GM21786 (cell line): ENCODE measurements around the gene ATP5PB.
A peak's percentile ranks its signal among the peaks of the same experiment; 100 is the strongest.

Experiments
- ATAC-seq: cut with Tn5 transposase; IDR thresholded peaks from one replicate; pipeline ENCODE4 v1.9.1; 2021; ENCODE audit not compliant: unreplicated experiment

ATP5PB gene

DNA sequence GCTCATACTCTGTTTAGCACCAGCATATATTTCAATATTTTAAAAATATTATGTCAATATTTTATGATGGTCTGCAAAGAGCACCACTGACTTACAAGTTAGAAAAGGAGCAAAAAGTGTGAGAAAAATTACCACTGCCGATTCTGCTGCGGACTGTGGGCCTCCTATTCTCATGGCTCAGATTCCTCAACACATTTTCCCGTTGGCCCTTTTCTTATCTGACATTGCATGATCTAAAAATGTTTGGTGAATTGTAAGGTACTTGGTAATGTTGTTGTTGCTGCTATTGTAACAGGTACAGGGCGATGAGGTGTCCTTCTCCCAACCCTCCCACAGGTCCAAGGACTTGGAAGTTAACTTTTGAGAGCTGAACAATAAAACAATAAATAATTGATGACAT, 25.3 kb downstream of the ATP5PB start:
- no peak for ATAC-seq

DNA sequence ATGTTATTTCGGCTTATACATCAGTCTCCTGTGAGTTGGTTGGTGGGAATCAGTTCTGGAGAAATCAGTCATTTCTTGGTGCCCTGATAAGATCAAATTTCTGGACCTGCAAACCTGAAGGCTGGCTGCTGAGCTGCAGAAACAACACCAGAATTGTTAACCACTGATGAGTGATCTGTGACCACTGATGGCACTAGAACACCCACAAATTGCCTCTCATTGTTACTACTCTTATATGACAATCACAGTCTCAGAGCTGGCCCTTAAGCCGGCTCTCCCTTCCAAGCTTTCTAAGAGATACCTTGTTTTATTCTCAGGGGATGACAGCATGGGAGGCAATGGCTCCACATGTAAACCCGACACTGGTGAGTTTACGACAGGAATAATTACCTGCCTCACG, 26.4 kb downstream of the ATP5PB start:
- no peak for ATAC-seq

DNA sequence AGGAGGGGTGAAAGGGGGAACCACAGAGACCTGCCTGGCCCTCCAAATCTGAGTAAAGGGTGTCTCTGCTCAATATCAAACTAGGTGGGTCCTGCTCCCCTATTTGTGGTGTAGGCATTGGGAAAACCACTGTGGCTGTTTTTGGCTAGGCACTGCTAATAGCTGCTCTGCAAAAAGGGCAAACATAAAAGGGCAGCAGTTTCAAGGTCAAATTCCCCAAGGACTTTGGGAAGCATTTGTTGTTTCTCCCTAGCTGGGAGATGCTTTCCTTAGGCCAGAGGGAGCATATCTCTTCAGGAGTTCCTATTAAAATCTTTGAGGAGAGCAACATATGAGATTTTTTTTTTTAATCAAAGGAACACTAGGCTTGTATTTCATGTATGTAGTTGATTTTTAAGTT, 26.9 kb downstream of the ATP5PB start:
- no peak for ATAC-seq

- peak; percentile 71 for ATAC-seq
Measured at GRCh38 chr1:111476761-111477309, 27.6 kb downstream of the ATP5PB start.

DNA sequence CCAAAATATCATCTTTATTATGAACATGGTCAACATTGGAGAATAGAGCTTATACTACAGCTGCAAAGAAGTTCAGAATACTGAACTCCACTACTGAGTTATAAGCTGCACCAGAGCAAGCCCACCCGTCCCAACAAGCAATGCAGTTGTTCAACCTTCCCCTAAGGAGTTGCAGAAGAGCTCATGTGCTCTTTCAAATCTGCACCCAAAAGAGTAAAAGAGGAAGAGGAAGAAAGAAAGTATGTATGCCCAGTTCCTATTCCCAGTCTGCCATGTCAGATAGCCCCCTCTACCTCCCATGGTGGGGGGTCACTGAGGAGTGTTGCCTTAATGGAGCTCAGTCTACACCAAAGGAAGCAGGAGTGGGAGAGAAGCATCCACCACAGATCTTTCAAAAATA, 31.4 kb downstream of the ATP5PB start:
- no peak for ATAC-seq

DNA sequence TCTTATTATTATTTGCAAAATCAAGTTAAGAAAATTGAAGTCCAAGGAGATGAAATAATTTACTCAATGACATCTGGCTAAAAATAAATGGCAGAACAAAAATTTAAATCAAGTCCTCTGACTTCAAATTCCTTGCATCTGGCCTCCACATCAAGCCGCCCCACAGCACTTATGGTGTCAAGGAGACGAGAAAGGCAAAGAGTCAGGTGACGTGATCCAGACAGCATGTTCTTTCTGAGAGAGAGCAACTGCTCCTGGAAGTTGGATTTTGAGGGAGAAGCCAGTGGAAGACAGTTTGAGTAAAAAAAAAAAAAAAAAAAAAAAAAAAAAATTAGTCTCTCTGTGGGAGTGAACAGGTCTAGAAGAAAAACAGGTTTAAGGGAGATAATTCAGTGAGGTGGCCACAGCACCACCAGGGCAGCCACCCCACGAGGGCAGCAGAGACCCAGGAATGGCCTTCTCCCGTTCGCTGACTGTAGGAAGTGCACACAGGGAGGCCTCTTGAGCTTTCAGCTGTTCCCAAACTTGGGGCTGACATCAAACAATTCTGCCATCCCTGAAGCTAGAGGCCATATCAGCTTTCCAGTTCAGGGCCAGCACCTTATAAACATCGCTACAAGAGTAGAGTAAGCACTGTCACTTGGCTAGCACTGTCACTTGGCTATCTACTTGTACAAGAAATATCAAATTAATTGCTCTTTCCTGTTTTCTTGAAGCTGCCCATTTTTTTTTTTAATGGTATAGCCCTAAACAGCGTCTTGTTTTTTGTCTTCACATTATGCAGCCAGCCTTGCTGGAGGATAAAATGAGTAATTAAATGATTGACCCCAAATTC, 32.3 kb downstream of the ATP5PB start:
- ATAC-seq: peak; percentile 61

DNA sequence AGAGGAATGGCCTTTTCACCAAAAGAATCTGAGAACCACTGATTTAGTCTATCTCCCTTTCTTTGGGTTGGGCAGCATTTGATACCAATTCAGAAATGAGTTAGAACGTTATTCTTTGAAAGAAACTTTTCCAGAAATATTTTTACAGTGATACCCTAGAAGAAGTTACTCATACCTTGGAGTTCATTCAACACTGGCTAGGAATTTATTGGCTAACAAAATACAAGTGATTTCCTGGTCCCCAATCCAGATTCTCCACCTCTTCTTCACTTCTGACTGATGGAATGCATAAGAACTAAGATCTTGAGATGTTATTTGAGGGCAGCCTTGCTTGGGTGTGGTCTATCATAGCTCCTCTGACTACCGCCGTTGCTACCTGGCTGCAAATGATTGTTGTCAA, 33.9 kb downstream of the ATP5PB start:
- ATAC-seq: no peak

- ATAC-seq: no peak
Measured at GRCh38 chr1:111483876-111484275, 34.6 kb downstream of the ATP5PB start.

DNA sequence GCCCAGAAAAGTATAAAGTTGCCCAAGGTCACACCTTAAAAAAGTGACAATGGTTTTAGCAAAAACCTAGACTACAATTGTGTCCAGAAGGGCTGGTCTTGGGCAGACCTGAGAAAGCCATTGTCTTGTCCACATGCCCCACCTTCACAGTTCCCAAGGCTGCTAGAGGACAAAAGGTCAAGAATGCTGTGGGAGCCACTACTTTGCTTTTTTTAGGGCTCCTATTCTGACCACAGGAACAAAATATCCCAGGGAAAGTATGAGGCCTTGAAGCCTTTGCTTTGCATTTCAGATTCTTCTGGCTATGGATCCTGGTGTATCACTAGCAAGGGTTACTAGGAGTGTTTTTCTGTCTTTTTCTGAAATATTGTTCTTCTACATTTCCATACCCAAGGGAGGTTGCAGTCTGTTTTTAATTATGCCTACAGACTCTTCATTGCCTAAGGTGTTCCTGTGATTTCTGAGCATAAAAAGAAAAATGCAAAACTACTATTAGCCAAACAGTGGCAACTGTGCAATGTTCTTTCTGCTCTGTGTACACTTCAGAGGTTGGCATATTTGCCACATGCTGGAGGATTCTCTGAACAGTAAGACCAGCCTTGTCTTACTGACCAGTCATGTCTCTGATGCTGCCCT, 35.2 kb downstream of the ATP5PB start:
- ATAC-seq: no peak

- ATAC-seq: no peak
Measured at GRCh38 chr1:111486431-111486830, 37.2 kb downstream of the ATP5PB start.

- no peak for ATAC-seq
Measured at GRCh38 chr1:111487133-111487532, 37.9 kb downstream of the ATP5PB start.

DNA sequence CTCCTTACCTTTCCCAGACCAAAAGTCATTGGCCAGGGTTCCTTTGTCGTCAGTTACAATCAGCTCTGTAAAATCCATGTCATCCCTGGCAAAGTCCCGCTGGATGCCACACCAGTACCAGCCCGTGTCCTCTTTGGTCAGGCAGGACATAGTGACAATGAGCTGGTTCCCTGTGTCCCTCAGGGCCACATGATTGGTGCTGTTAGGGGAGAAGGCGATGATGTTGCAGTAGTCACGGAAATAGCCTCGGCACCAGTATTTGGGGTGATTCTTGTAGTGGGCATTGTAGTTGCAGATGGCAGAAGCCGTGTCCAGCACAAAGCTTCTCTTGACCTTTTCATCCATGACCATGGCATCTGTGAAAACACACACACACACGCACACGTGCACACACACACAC, 39.4 kb downstream of the ATP5PB start:
- no peak for ATAC-seq

GRCh38 chr1:111489604-111490003, 40.3 kb downstream of the ATP5PB start:
- no peak for ATAC-seq

DNA sequence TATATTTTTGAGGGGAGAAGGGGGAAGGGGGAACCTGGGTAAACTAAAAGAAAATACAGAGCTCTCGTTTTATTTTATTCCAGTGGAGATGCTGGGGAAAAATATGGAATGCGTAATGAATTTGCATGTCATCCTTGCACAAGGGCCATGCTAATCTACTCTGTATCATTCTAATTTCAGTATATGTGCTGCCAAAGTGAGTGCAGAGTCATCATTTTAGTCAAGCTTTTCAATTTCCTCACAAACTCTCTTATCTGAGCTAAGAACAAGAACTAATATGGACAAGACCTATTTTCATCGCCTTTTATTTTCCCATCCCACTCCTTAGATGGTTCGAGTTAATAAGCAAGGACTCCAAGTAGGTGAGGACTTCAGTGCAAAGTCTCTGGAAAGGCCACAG, 41.0 kb downstream of the ATP5PB start:
- ATAC-seq: no peak

DNA sequence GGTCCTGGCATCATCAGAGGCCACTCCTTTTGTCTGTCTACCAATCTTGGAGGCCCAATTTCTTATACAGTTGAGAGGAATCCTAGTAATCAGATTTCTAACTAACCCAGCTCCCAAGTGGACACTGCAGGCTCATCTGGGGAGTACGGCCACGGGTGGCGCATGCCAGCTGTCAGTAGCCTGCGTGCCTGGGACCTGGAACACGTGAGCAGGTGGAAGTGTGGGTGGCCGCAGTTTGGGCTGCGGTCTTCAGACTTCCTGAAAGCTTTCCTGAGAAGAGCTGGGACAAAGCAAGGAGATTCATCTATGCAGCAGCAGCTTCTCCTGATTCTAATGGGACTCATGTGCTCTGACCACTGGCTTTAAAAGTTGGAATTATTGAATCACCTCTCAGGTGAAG, 41.8 kb downstream of the ATP5PB start:
- ATAC-seq: no peak

DNA sequence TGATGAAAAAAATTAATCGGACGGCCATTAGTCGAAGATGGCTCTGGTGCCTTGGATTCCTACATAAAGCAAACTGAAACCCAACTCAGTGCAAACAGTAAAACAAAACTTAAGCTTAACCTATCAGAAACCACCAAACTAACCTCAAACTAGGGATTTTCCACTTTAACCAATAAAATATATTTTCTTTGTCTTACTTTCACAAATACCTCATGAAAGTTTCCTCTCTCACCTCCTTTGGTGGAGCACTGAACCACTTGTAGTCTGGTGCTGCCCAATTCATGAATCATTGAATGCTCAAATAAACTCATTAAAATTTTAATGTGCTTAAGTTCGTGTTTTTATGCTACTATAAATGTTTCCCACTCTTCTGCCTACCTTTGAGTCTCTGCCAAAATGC, 47.1 kb downstream of the ATP5PB start:
- ATAC-seq: no peak

GRCh38 chr1:111497592-111497991, 48.3 kb downstream of the ATP5PB start:
- ATAC-seq: no peak

- ATAC-seq: no peak
Measured at GRCh38 chr1:111499026-111499785, 49.9 kb downstream of the ATP5PB start.

GRCh38 chr1:111501645-111502044, 52.4 kb downstream of the ATP5PB start:
- ATAC-seq: no peak

GRCh38 chr1:111503585-111504060, 54.4 kb downstream of the ATP5PB start, which contains the start of the genes ADORA3 and TMIGD3:
Gene ADORA3, minus strand, starts transcription at chr1:111503633. Its CDS starts 279 bp downstream, at chr1:111503354.
Gene TMIGD3, minus strand, starts transcription at chr1:111503633. Its CDS starts 279 bp downstream, at chr1:111503354.
- no peak for ATAC-seq

DNA sequence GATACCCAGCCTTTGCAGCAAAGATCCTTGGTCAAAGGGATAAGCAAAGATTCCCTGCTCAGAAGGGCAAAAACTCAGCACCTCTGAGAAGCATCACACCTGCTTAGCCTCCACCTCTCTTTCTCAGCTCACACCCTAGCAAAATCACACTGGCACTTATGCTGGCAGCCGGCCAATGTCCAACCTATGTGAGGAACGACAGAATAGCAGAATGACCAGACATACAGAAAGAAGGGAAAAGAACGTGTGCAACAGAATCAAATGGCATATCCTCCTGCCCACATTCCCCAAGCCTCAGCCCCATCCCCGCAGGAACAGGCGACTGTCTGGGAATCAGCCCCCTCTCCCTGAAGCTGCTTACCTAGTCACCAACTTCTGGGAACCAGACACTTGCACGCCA, 54.8 kb downstream of the ATP5PB start:
- no peak for ATAC-seq
